ENCODE results near the gene ZBTB38.

Gene ZBTB38

DNA sequence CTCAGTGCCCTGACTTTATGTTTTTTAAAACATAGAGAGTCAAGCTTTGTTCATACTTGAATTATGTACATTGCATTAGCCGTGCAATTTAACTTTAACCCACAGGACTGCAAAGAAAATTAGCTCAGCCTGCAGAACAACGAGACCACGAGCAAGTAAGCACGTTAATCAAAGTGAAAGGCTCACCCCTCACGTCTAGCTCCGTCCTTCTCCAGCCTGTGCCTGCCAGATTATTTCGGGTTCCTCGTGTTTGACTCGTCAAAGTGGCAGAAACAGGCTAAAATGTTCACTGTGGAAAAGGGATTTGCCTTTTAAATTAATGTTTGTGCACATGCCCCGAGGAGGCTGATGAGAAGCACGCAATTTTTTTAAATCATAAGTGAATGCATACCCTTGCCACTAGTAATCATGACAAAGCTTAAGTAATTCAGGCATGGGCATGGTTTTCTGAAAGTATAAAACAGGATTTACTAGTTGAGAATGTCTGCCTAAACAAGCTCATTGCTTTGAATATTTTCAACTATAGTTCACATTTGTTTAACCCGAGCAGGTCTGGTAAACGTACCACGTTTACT lies 15.3 kb downstream of the ZBTB38 start:
- DNase-seq (ENCODE audit: low spot score): no peak
- TF ChIP-seq, protein P1, sequence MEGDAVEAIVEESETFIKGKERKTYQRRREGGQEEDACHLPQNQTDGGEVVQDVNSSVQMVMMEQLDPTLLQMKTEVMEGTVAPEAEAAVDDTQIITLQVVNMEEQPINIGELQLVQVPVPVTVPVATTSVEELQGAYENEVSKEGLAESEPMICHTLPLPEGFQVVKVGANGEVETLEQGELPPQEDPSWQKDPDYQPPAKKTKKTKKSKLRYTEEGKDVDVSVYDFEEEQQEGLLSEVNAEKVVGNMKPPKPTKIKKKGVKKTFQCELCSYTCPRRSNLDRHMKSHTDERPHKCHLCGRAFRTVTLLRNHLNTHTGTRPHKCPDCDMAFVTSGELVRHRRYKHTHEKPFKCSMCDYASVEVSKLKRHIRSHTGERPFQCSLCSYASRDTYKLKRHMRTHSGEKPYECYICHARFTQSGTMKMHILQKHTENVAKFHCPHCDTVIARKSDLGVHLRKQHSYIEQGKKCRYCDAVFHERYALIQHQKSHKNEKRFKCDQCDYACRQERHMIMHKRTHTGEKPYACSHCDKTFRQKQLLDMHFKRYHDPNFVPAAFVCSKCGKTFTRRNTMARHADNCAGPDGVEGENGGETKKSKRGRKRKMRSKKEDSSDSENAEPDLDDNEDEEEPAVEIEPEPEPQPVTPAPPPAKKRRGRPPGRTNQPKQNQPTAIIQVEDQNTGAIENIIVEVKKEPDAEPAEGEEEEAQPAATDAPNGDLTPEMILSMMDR (IDR thresholded peaks at IDR 0.05; ENCODE audit: extremely low read depth, missing control alignments): no peak

DNA sequence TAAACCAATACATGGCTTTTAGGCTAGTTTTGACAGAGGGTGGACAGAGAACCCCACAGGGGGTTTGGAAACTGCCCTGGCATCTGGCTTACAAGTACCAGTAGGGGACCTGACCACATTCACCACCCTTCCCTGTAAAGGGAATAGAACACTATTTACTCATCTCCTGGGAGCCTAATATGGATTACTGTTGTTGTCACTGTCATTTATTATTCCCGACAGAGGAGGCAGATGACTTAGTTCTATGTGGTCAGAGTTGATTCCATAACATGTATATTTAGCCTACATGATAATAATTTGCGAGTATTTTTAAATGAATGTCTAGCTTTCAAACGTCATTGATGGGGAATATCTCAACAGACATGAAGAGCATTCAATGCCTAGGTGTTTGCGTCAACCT lies 15.9 kb downstream of the ZBTB38 start:
- DNase-seq (ENCODE audit: low spot score): no peak

DNA sequence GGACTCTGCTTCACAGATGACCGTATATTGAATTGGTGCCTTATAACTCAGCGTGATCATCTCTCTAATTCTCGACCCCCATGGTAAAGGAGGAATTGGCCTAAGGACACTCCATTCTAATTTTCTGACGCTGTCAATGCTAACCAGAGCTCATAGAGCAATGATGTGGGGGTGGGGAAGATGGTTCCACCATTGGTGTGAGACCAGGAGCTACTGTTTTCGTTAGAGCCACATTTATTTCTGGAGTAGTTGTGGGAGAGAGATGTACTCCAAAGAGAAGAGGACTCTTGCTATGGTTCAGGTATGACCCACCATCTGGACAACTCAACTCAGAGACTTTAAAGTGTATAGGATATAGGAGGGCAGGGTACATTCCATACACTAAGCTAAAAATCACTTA lies 16.3 kb downstream of the ZBTB38 start:
- no peak for DNase-seq (ENCODE audit: low spot score)
- TF ChIP-seq, protein P1 (IDR thresholded peaks at IDR 0.05; ENCODE audit: extremely low read depth, missing control alignments): no peak

More for the DNA sequence above, 15.9 kb downstream of the ZBTB38 start:
- TF ChIP-seq, protein P1 (IDR thresholded peaks at IDR 0.05; ENCODE audit: extremely low read depth, missing control alignments): no peak

DNA sequence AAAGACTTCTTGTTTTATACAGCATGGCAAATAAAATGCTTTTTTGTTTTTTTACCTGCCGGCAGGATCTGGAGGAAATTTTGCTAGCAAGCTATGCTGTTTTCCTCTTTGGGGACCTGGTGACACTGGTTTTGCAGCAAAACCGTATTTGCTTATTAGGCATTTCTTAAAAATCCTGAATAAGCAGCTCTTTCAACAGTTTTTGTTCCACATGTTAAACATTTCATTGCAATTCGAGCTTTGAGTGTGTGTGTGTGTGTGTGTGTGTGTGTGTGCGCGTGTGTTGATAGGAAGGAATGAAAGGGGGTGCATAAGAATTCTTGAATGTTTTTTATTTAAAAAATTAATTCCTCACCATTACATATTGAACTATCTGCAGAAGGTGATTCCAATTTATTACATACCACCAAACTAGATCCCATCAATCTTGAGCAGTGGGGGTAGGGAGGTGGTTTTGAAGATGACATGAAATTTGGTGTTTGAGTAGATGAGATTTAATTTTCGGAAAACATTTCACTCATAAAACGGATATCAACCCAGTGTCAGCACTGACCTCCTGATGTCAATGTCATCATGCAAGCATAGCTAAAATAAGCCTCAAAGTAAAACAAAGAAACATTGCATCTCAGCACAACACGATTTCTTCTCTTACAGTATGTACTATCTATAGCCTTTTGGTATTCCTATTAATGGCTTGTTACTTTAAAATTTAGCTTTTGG lies 17.3 kb downstream of the ZBTB38 start:
- no peak for DNase-seq (ENCODE audit: low spot score)
- TF ChIP-seq, protein P1 (IDR thresholded peaks at IDR 0.05; ENCODE audit: extremely low read depth, missing control alignments): no peak

DNA sequence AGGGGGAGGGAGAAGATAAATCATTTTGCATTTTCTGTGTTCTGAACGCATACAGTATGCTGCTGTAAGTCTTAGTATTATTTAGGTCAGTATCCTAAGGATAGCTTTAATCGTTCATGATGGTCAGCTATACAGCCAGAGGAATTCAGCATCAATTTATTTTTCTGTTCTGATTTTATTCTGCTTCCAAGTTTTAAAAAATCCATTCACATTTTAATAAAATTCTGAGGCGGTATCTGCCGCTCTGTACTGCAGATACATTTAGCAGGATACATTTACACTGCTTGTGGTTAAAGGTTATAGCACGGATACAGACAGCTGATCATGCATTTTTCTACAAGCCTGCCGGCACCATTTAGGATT lies 17.8 kb downstream of the ZBTB38 start:
- TF ChIP-seq, protein P1 (IDR thresholded peaks at IDR 0.05; ENCODE audit: extremely low read depth, missing control alignments): no peak
- DNase-seq (ENCODE audit: low spot score): no peak

DNA sequence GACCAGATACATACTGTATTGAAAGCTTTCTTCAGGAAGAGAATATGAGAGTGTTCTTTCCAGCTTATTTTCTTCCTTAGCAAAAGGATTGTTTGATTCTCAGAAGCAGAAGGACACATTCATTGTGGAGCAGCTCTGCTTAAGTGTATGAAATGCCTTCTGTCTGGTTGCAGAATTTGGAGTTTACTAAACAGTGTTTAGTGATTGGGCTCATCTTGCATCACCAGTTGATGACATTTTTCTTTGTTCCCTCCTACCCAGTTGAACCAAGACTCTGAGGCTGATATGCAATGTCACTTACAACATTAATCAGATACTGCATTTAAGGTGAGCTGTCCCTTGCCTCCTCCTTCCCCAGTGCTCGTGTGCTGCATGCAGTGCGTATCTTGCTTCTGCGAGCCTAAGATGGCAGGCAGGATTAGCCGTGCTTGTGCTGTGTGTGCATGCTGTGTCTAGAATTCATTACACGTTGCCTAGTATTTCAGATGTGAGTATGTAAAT lies 18.4 kb downstream of the ZBTB38 start:
- DNase-seq (ENCODE audit: low spot score): no peak
- TF ChIP-seq, protein P1 (IDR thresholded peaks at IDR 0.05; ENCODE audit: extremely low read depth, missing control alignments): no peak

DNA sequence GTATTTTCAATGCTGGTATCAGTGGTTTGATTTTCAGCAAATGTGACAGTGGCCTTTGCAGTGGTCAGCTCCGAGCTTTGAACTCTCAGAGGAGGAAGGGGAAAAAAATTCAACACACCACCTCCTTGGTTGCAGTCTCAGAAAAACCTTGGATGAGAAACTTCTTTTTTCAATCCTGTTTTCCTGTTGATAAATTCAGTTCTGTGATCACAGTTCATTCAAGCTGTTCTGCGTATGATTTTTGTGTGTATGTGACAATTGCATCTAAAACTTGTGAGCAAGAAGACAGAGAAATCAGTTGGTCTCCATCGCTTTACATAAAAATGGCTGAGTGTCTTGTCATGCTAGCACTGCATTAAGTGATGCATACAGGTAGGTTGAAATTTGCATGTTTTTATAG lies 19.2 kb downstream of the ZBTB38 start:
- DNase-seq (ENCODE audit: low spot score): no peak
- TF ChIP-seq, protein P1 (IDR thresholded peaks at IDR 0.05; ENCODE audit: extremely low read depth, missing control alignments): no peak

All from GM20000 (cell line).